MM.1S (cell line): ENCODE measurements around the gene SLC23A2.

Source experiments
- CTCF ChIP-seq: fragments of 300-600 bp; sonication (generic); IDR thresholded peaks from 2 replicates; pipeline ENCODE4 v1.5.1; 2016; ENCODE audit warnings: antibody characterized with exemption, low read length, mixed read lengths
- EZH2 ChIP-seq: fragments of 300-600 bp; sonication (generic); optimal IDR thresholded peaks from 2 replicates; pipeline ENCODE3; 2017; ENCODE audit warnings: low read depth, mild to moderate bottlenecking, antibody characterized with exemption, low read length, mixed read lengths

GRCh38 chr20:4830696-4831095 lies 170.6 kb downstream of the SLC23A2 start:
- no peak for TF ChIP-seq CTCF
- TF ChIP-seq EZH2, result no peak
